ENCODE data around the gene MCF2.

MCF2 gene

GRCh38 chrX:139538907-139539790, 168.8 kb downstream of the MCF2 start:
- H3K4me3 ChIP-seq (ENCODE audit: control insufficient read depth in 1 of 7, extremely low read depth in 1 of 7, insufficient read depth in 4 of 7, low read depth in 2 of 7, low read length in 6 of 7): no peak overlapping the region
- ChIA-PET POLR2A (no interaction called here), CTCF (interaction anchor here (1.6 kb wide), 1 partner anchor 63 kb away, joined by 3 read pairs; no protein-coding TSS in a partner anchor)
- 100% methylated on average over 1 of the region's 3 CpGs for WGBS (ENCODE audit: insufficient coverage)
- H3K27ac ChIP-seq (ENCODE audit: insufficient read depth in 1 of 2, low read depth in 1 of 2, low read length in 2 of 2, poor library complexity in 1 of 2, severe bottlenecking in 2 of 2): no peak overlapping the region
- H3K9me3 ChIP-seq (ENCODE audit: control extremely low read depth in 1 of 5, control insufficient read depth in 4 of 5, insufficient read depth in 2 of 5, low read depth in 1 of 5, low read length in 4 of 5): no peaks in the 10 kb centered on the region
- H3K36me3 ChIP-seq (ENCODE audit: control insufficient read depth in 4 of 4, insufficient read depth in 4 of 4, low read length in 3 of 4): no peaks in the 10 kb centered on the region
- no peaks in the 10 kb centered on the region for H3K27me3 ChIP-seq (replicated peaks in 2 of 5; ENCODE audit: control insufficient read depth in 4 of 5, insufficient read depth in 5 of 5, low read length in 4 of 5)
- peak in 2 of 3 donors; percentile 29 to 48 for DNase-seq
- H3K4me1 ChIP-seq (ENCODE audit: control extremely low read depth in 1 of 4, control insufficient read depth in 4 of 4, insufficient read depth in 4 of 4, low read length in 3 of 4): peaks cover 0 to 7% (median 0%) of the 10 kb centered on the region in 4 experiments

- DNase-seq: no peak
- H3K9me3 ChIP-seq (ENCODE audit: control extremely low read depth in 1 of 5, control insufficient read depth in 4 of 5, insufficient read depth in 2 of 5, low read depth in 1 of 5, low read length in 4 of 5): no peaks in the 10 kb centered on the region
- H3K27ac ChIP-seq (ENCODE audit: insufficient read depth in 1 of 2, low read depth in 1 of 2, low read length in 2 of 2, poor library complexity in 1 of 2, severe bottlenecking in 2 of 2): no peak overlapping the region
- peaks cover 0 to 4% (median 1%) of the 10 kb centered on the region in 4 experiments for H3K4me1 ChIP-seq (ENCODE audit: control extremely low read depth in 1 of 4, control insufficient read depth in 4 of 4, insufficient read depth in 4 of 4, low read length in 3 of 4)
- POLR2A ChIA-PET: no interaction called here
- H3K27me3 ChIP-seq (replicated peaks in 2 of 5; ENCODE audit: control insufficient read depth in 4 of 5, insufficient read depth in 5 of 5, low read length in 4 of 5): no peaks in the 10 kb centered on the region
- CTCF ChIA-PET: no interaction called here
- H3K36me3 ChIP-seq (ENCODE audit: control insufficient read depth in 4 of 4, insufficient read depth in 4 of 4, low read length in 3 of 4): no peaks in the 10 kb centered on the region
- no peak overlapping the region for H3K4me3 ChIP-seq (ENCODE audit: control insufficient read depth in 1 of 7, extremely low read depth in 1 of 7, insufficient read depth in 4 of 7, low read depth in 2 of 7, low read length in 6 of 7)
- WGBS (ENCODE audit: insufficient coverage): 84% methylated on average over 4 of the region's 4 CpGs
Observed at GRCh38 chrX:139533444-139533843, 174.5 kb downstream of the MCF2 start.

GRCh38 chrX:139532834-139533233, 175.1 kb downstream of the MCF2 start:
- no peaks in the 10 kb centered on the region for H3K27me3 ChIP-seq (replicated peaks in 2 of 5; ENCODE audit: control insufficient read depth in 4 of 5, insufficient read depth in 5 of 5, low read length in 4 of 5)
- H3K27ac ChIP-seq (ENCODE audit: insufficient read depth in 1 of 2, low read depth in 1 of 2, low read length in 2 of 2, poor library complexity in 1 of 2, severe bottlenecking in 2 of 2): no peak overlapping the region
- no peaks in the 10 kb centered on the region for H3K9me3 ChIP-seq (ENCODE audit: control extremely low read depth in 1 of 5, control insufficient read depth in 4 of 5, insufficient read depth in 2 of 5, low read depth in 1 of 5, low read length in 4 of 5)
- CTCF ChIA-PET: no interaction called here
- 86% methylated on average over 4 of the region's 4 CpGs for WGBS (ENCODE audit: insufficient coverage)
- DNase-seq: peak in 2 of 3 donors; percentile 19 to 22
- no peak overlapping the region for H3K4me3 ChIP-seq (ENCODE audit: control insufficient read depth in 1 of 7, extremely low read depth in 1 of 7, insufficient read depth in 4 of 7, low read depth in 2 of 7, low read length in 6 of 7)
- POLR2A ChIA-PET: no interaction called here
- peaks cover 0 to 4% (median 1%) of the 10 kb centered on the region in 4 experiments for H3K4me1 ChIP-seq (ENCODE audit: control extremely low read depth in 1 of 4, control insufficient read depth in 4 of 4, insufficient read depth in 4 of 4, low read length in 3 of 4)
- H3K36me3 ChIP-seq (ENCODE audit: control insufficient read depth in 4 of 4, insufficient read depth in 4 of 4, low read length in 3 of 4): no peaks in the 10 kb centered on the region
